ENCODE results near the gene CDKL2.

Gene CDKL2

GRCh38 chr4:75639124-75639695 is 8.9 kb upstream of the CDKL2 start:
- no peak for DNase-seq (ENCODE audit: low spot score)

GRCh38 chr4:75637827-75638226 is 7.5 kb upstream of the CDKL2 start:
- DNase-seq (ENCODE audit: low spot score), result no peak

GRCh38 chr4:75637176-75637575 is 6.8 kb upstream of the CDKL2 start:
- DNase-seq (ENCODE audit: low spot score), result no peak

- no peak for DNase-seq (ENCODE audit: low spot score)
These were observed 4.6 kb upstream of the CDKL2 start for GRCh38 chr4:75634951-75635350.

- DNase-seq (ENCODE audit: low spot score), result no peak
These were observed 4.0 kb upstream of the CDKL2 start for GRCh38 chr4:75634281-75634680.

GRCh38 chr4:75633846-75634245 is 3.5 kb upstream of the CDKL2 start:
- DNase-seq (ENCODE audit: low spot score), result no peak

- peak; percentile 43 for DNase-seq (ENCODE audit: low spot score)
These were observed 605 bp upstream of the CDKL2 start for GRCh38 chr4:75630937-75631329.

- no peak for DNase-seq (ENCODE audit: low spot score)
These were observed 1.1 kb downstream of the CDKL2 start for GRCh38 chr4:75629239-75629638.

GRCh38 chr4:75623026-75623425 is 7.3 kb downstream of the CDKL2 start:
- no peak for DNase-seq (ENCODE audit: low spot score)

GRCh38 chr4:75621715-75622114 is 8.6 kb downstream of the CDKL2 start:
- DNase-seq (ENCODE audit: low spot score), result no peak

- DNase-seq (ENCODE audit: low spot score), result no peak
These were observed 18.0 kb downstream of the CDKL2 start for GRCh38 chr4:75612306-75612705.

- DNase-seq (ENCODE audit: low spot score), result no peak
These were observed 24.4 kb downstream of the CDKL2 start for GRCh38 chr4:75605928-75606327.

GRCh38 chr4:75599647-75600046 is 30.7 kb downstream of the CDKL2 start:
- no peak for DNase-seq (ENCODE audit: low spot score)

GRCh38 chr4:75598390-75598789 is 31.9 kb downstream of the CDKL2 start:
- no peak for DNase-seq (ENCODE audit: low spot score)

GRCh38 chr4:75596061-75596460 is 34.3 kb downstream of the CDKL2 start:
- DNase-seq (ENCODE audit: low spot score), result no peak

GRCh38 chr4:75593393-75593792 is 36.9 kb downstream of the CDKL2 start:
- DNase-seq (ENCODE audit: low spot score), result no peak

- DNase-seq (ENCODE audit: low spot score), result no peak
These were observed 46.3 kb downstream of the CDKL2 start for GRCh38 chr4:75584067-75584466.

GRCh38 chr4:75567725-75568124 is 62.6 kb downstream of the CDKL2 start:
- no peak for DNase-seq (ENCODE audit: low spot score)

- no peak for DNase-seq (ENCODE audit: low spot score)
These were observed 63.4 kb downstream of the CDKL2 start for GRCh38 chr4:75566911-75567310.

GRCh38 chr4:75565481-75565880 is 64.8 kb downstream of the CDKL2 start:
- DNase-seq (ENCODE audit: low spot score), result no peak

- no peak for DNase-seq (ENCODE audit: low spot score)
These were observed 66.3 kb downstream of the CDKL2 start for GRCh38 chr4:75564023-75564422.

- DNase-seq (ENCODE audit: low spot score), result no peak
These were observed 68.5 kb downstream of the CDKL2 start for GRCh38 chr4:75561789-75562188.

GRCh38 chr4:75557696-75558095 is 72.6 kb downstream of the CDKL2 start:
- no peak for DNase-seq (ENCODE audit: low spot score)

- DNase-seq (ENCODE audit: low spot score), result no peak
These were observed 74.8 kb downstream of the CDKL2 start, which contains the start of gene ODAPH for GRCh38 chr4:75555294-75556164. Gene ODAPH (plus strand): TSS chr4:75556066. CDS start chr4:75556083, 17 bp downstream.
